Suppressor macrophage treated with lipopolysaccharide for 4 hours (primary cell): ENCODE data around the gene PPIL6.
"Not testable (repeated sequence)": the region's sequence is repeated elsewhere in the genome, so short reads cannot be mapped to it uniquely, and the experiment has no call there.

Source experiments
- DNase-seq: peaks from one replicate; pipeline ENCODE4 v3.0.0-alpha.2; 2020

PPIL6 gene

GRCh38 chr6:109466212-109466923 lies 25.9 kb upstream of the PPIL6 start:
- DNase-seq = no peak

GRCh38 chr6:109465772-109466171 lies 25.3 kb upstream of the PPIL6 start:
- DNase-seq = no peak

GRCh38 chr6:109461733-109462526 lies 21.5 kb upstream of the PPIL6 start:
- DNase-seq = no peak

- not testable (repeated sequence) for DNase-seq
Observed at GRCh38 chr6:109461205-109461604, 20.8 kb upstream of the PPIL6 start.

GRCh38 chr6:109460161-109460829 lies 19.9 kb upstream of the PPIL6 start:
- no peak for DNase-seq

GRCh38 chr6:109458774-109459531 lies 18.5 kb upstream of the PPIL6 start:
- DNase-seq = peak; percentile 72

- no peak for DNase-seq
Observed at GRCh38 chr6:109457562-109457996, 17.2 kb upstream of the PPIL6 start.

- no peak for DNase-seq
Observed at GRCh38 chr6:109456710-109457561, 16.5 kb upstream of the PPIL6 start.

GRCh38 chr6:109456111-109456583 lies 15.7 kb upstream of the PPIL6 start:
- DNase-seq = no peak

GRCh38 chr6:109455437-109456110 lies 15.1 kb upstream of the PPIL6 start, which contains the start of gene MICAL1:
TSS of gene MICAL1 (minus strand) at chr6:109455772. CDS start at chr6:109454196, 1,576 bp downstream.
- peak; percentile 79 for DNase-seq

- peak; percentile 85 for DNase-seq
Observed at GRCh38 chr6:109454496-109455436, 14.3 kb upstream of the PPIL6 start.

- no peak for DNase-seq
Observed at GRCh38 chr6:109453594-109454495, 13.4 kb upstream of the PPIL6 start.

GRCh38 chr6:109453156-109453555 lies 12.7 kb upstream of the PPIL6 start:
- no peak for DNase-seq

GRCh38 chr6:109452181-109452580 lies 11.8 kb upstream of the PPIL6 start:
- no peak for DNase-seq

- DNase-seq = no peak
Observed at GRCh38 chr6:109451376-109451775, 10.9 kb upstream of the PPIL6 start.

GRCh38 chr6:109450801-109451200 lies 10.4 kb upstream of the PPIL6 start:
- DNase-seq = no peak

- DNase-seq = no peak
Observed at GRCh38 chr6:109449795-109450673, 9.6 kb upstream of the PPIL6 start.
